Hippocampal formation (tissue), 2 donors: ENCODE measurements around the gene SEMG2.

Source experiments
- DNase-seq, 2 donors: peaks; one replicate each; lab custom pipeline; 2025; lab: John Stamatoyannopoulos, UW

SEMG2 gene

GRCh38 chr20:45221076-45221475 is at the start of gene SEMG2:
Gene SEMG2, plus strand, starts transcription at chr20:45221373. Its CDS starts 17 bp downstream, at chr20:45221390.
- DNase-seq = no peak

- no peak for DNase-seq
Measured at GRCh38 chr20:45173522-45173921, 47.7 kb upstream of the SEMG2 start.

- no peak for DNase-seq
Measured at GRCh38 chr20:45174434-45175364, 46.5 kb upstream of the SEMG2 start, which contains the start of gene PI3. Gene PI3, plus strand, starts transcription at chr20:45174902. Its CDS starts 21 bp downstream, at chr20:45174923.

- DNase-seq = no peak
Measured at GRCh38 chr20:45176526-45177267, 44.5 kb upstream of the SEMG2 start.

- no peak for DNase-seq
Measured at GRCh38 chr20:45179166-45179565, 42.0 kb upstream of the SEMG2 start.

GRCh38 chr20:45181639-45182038 is 39.5 kb upstream of the SEMG2 start:
- DNase-seq = no peak

- no peak for DNase-seq
Measured at GRCh38 chr20:45183084-45183483, 38.1 kb upstream of the SEMG2 start.

GRCh38 chr20:45187693-45188092 is 33.5 kb upstream of the SEMG2 start:
- no peak for DNase-seq

- no peak for DNase-seq
Measured at GRCh38 chr20:45189067-45189609, 32.0 kb upstream of the SEMG2 start.

- DNase-seq = no peak
Measured at GRCh38 chr20:45189861-45190260, 31.3 kb upstream of the SEMG2 start.

- no peak for DNase-seq
Measured at GRCh38 chr20:45191926-45192325, 29.2 kb upstream of the SEMG2 start.

- DNase-seq = no peak
Measured at GRCh38 chr20:45193331-45193730, 27.8 kb upstream of the SEMG2 start.

- no peak for DNase-seq
Measured at GRCh38 chr20:45206725-45207124, 14.4 kb upstream of the SEMG2 start, which contains the start of gene SEMG1. Gene SEMG1, plus strand, starts transcription at chr20:45207033. Its CDS starts 21 bp downstream, at chr20:45207054.

GRCh38 chr20:45209924-45210323 is 11.2 kb upstream of the SEMG2 start:
- no peak for DNase-seq

GRCh38 chr20:45211569-45212474 is 9.4 kb upstream of the SEMG2 start:
- DNase-seq = no peak

- no peak for DNase-seq
Measured at GRCh38 chr20:45212836-45213235, 8.3 kb upstream of the SEMG2 start.

GRCh38 chr20:45218124-45218523 is 3.0 kb upstream of the SEMG2 start:
- DNase-seq = no peak

- no peak for DNase-seq
Measured at GRCh38 chr20:45218636-45219035, 2.5 kb upstream of the SEMG2 start.

- DNase-seq = no peak
Measured at GRCh38 chr20:45223136-45223535, 2.0 kb downstream of the SEMG2 start.

GRCh38 chr20:45226287-45226686 is 5.1 kb downstream of the SEMG2 start:
- DNase-seq = no peak
